K562 (cell line): ENCODE data around the gene ALDH9A1.

Experiments
- ATF7 ChIP-seq: fragments of 450-650 bp; IDR thresholded peaks from 2 replicates; pipeline ENCODE4 v1.7.1; 2014; ENCODE audit warnings: mild to moderate bottlenecking, moderate library complexity
- CREB1 ChIP-seq, 2 experiments: sonication (generic) in 1 of 2; formaldehyde crosslinking in 1 of 2; IDR thresholded peaks; 2 replicates each; pipeline versions ENCODE4 v1.6.1 to v1.8.0; 2012 to 2022; ENCODE audit warnings: inconsistent platforms in 1 of 2, mild to moderate bottlenecking in 1 of 2, missing genetic modification reagents in 1 of 2, moderate library complexity in 1 of 2
- HDGF ChIP-seq: fragments of 450-650 bp; IDR thresholded peaks from 2 replicates; pipeline ENCODE4 v1.6.1; 2016
- HNRNPUL1 ChIP-seq: fragments of 200-400 bp; formaldehyde crosslinking; IDR thresholded peaks from 2 replicates; pipeline ENCODE4 v1.6.1; 2017; ENCODE audit warnings: low read length
- PHF21A ChIP-seq: fragments of 450-650 bp; IDR thresholded peaks from 2 replicates; pipeline ENCODE4 v1.6.1; 2017; ENCODE audit warnings: low read depth, borderline replicate concordance
- POLR2AphosphoS5 ChIP-seq: IDR thresholded peaks from 2 replicates; pipeline ENCODE4 v1.6.1; 2011; ENCODE audit warnings: mild to moderate bottlenecking, low read depth, low read length, moderate library complexity; ENCODE audit not compliant: control insufficient read depth, insufficient read depth
- RFX5 ChIP-seq: IDR thresholded peaks from 2 replicates; pipeline ENCODE4 v1.6.1; 2011; ENCODE audit warnings: low read depth, mild to moderate bottlenecking, improper control_type of control experiment, low read length
- SRF ChIP-seq, 2 experiments: fragments of 250-450, 450-650 bp in 1 of 2; sonication (Bioruptor Pico) in 1 of 2; sonication (generic) in 1 of 2; formaldehyde crosslinking; IDR thresholded peaks; 2 replicates each; pipeline versions ENCODE4 v1.5.0 to v1.5.1; 2020 to 2022; ENCODE audit warnings: mild to moderate bottlenecking in 1 of 2, missing genetic modification reagents in 1 of 2
- TBP ChIP-seq: optimal IDR thresholded peaks from 2 replicates; pipeline ENCODE3; 2011; ENCODE audit warnings: low read depth, low read length, improper control_type of control experiment
- ZNF24 ChIP-seq: fragments of 450-650 bp; IDR thresholded peaks from 2 replicates; pipeline ENCODE4 v1.6.1; 2016
- ZNF583 ChIP-seq: fragments of 250-450 bp; sonication (Bioruptor Pico); IDR thresholded peaks from 2 replicates; pipeline ENCODE4 v1.4.0; 2020
- TF ChIP-seq, protein P1 (sequence below): fragments of 250-450 bp; sonication (Bioruptor Pico); IDR thresholded peaks from 2 replicates; pipeline ENCODE4 v1.4.0; 2020; ENCODE audit warnings: mild to moderate bottlenecking, moderate library complexity
- TF ChIP-seq, protein P2 (sequence below): fragments of 450-650 bp; conservative IDR thresholded peaks from 2 replicates; pipeline ENCODE4 v1.6.1; 2016; ENCODE audit warnings: missing genetic modification characterization, low read depth, mild to moderate bottlenecking, control low read depth, missing compliant biosample characterization
- TF ChIP-seq, protein P3 (sequence below), 3 experiments: IDR thresholded peaks in 2 of 3; conservative IDR thresholded peaks in 1 of 3; 2 replicates each; pipeline ENCODE4 v1.5.1; 2011 to 2012; ENCODE audit warnings: low read length in 3 of 3, mild to moderate bottlenecking in 3 of 3, control low read depth in 2 of 3, improper control_type of control experiment in 1 of 3, inconsistent platforms in 1 of 3, low read depth in 1 of 3, mixed read lengths in 1 of 3, moderate library complexity in 1 of 3; ENCODE audit not compliant: insufficient read depth in 2 of 3

DNA sequence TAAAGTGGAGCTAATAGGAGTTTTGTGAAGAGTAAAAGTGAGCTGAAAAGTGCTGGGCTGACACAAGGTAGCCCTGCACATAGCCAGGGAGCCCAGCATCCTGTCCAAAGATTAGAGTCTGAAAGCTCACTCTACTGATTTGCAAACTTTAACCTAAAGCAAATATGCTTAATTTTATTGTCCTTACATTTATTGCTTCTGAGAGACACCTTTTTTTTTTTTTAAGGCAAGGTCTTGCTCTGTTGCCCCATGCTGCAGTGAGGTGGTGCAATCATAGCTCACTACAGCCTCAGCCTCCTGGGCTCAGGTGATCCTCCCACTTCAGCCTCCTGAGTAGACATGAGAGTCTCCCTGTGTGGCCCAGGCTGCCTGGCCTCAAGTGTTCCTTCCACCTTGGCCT is 50.8 kb downstream of the ALDH9A1 start:
- TF ChIP-seq TBP = no peak
- TF ChIP-seq ATF7 = no peak
- TF ChIP-seq ZNF583 (CRISPR knock-in tag) = no peak
- TF ChIP-seq, protein P1, sequence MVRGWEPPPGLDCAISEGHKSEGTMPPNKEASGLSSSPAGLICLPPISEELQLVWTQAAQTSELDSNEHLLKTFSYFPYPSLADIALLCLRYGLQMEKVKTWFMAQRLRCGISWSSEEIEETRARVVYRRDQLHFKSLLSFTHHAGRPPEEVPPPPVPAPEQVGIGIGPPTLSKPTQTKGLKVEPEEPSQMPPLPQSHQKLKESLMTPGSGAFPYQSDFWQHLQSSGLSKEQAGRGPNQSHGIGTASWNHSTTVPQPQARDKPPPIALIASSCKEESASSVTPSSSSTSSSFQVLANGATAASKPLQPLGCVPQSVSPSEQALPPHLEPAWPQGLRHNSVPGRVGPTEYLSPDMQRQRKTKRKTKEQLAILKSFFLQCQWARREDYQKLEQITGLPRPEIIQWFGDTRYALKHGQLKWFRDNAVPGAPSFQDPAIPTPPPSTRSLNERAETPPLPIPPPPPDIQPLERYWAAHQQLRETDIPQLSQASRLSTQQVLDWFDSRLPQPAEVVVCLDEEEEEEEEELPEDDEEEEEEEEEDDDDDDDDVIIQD (CRISPR knock-in tag) = no peak
- no peak for TF ChIP-seq CREB1 (IDR thresholded peaks at IDR 0.05)
- TF ChIP-seq CREB1 (CRISPR knock-in tag; IDR thresholded peaks at IDR 0.05) = no peak
- TF ChIP-seq SRF (CRISPR knock-in tag; IDR thresholded peaks at IDR 0.05) = no peak
- TF ChIP-seq, protein P2, sequence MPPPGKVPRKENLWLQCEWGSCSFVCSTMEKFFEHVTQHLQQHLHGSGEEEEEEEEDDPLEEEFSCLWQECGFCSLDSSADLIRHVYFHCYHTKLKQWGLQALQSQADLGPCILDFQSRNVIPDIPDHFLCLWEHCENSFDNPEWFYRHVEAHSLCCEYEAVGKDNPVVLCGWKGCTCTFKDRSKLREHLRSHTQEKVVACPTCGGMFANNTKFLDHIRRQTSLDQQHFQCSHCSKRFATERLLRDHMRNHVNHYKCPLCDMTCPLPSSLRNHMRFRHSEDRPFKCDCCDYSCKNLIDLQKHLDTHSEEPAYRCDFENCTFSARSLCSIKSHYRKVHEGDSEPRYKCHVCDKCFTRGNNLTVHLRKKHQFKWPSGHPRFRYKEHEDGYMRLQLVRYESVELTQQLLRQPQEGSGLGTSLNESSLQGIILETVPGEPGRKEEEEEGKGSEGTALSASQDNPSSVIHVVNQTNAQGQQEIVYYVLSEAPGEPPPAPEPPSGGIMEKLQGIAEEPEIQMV (tag) = no peak
- no peak for TF ChIP-seq ZNF24
- no peak for TF ChIP-seq PHF21A
- TF ChIP-seq, protein P3, sequence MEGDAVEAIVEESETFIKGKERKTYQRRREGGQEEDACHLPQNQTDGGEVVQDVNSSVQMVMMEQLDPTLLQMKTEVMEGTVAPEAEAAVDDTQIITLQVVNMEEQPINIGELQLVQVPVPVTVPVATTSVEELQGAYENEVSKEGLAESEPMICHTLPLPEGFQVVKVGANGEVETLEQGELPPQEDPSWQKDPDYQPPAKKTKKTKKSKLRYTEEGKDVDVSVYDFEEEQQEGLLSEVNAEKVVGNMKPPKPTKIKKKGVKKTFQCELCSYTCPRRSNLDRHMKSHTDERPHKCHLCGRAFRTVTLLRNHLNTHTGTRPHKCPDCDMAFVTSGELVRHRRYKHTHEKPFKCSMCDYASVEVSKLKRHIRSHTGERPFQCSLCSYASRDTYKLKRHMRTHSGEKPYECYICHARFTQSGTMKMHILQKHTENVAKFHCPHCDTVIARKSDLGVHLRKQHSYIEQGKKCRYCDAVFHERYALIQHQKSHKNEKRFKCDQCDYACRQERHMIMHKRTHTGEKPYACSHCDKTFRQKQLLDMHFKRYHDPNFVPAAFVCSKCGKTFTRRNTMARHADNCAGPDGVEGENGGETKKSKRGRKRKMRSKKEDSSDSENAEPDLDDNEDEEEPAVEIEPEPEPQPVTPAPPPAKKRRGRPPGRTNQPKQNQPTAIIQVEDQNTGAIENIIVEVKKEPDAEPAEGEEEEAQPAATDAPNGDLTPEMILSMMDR (IDR thresholded peaks at IDR 0.05 in 2 of 3, conservative IDR thresholded peaks at IDR 0.05 in 1 of 3; ENCODE audit: insufficient read depth in 2 of 3, low read depth in 1 of 3, low read length in 3 of 3) = no peak
- TF ChIP-seq HDGF = no peak
- no peak for TF ChIP-seq RFX5
- TF ChIP-seq POLR2AphosphoS5 = no peak
- TF ChIP-seq HNRNPUL1 = no peak
